NCI-H748 (cell line): ENCODE measurements around the gene USHBP1.

Source experiments
- DNase-seq: peaks from one replicate; lab custom pipeline; 2025; ENCODE audit not compliant: unreplicated experiment; lab: John Stamatoyannopoulos, UW

The USHBP1 gene

DNA sequence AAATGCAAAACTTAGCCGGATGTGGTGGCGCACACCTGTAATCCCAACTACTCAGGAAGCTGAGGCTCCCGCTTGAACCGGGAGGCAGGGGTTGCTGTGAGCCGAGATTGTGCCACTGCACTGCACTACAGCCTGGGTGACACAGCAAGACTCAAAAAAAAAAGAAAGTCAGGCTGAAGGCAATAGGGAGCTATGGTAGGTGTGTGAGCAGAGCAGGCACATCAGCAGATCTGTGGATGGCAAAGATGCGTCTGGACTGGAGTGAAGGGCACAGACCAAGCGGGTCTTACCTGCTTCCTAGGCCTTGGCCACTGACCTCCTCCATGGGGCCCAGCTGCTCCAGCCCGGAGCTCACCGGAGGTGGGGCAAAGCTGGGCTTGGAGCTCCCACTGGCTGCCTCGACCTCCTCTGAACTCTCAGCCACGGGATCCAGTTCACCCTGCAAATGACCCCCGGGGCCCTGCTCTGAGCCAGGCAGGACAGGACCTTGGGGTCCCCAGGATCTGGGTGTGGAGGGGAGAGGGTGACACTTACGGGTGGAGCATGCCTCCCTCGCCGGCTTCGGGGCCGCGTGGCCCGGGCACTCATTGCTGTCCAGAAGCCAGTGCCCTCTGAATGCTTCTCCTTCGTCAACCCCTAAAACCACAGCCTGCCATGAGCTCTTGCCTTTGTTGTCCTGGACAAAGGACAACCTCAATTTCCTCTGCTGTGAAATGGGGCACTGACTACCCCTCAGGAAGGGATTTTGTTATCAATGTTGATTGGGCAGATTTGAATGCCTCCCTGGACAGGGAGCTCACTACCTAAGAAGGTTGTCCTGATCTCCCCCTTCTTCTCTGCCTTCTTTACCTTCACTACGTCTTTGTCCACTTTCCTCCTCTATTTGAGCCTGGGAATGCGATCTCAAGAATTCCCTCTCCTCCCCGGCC is 569 bp downstream of the USHBP1 start:
- no peak for DNase-seq

DNA sequence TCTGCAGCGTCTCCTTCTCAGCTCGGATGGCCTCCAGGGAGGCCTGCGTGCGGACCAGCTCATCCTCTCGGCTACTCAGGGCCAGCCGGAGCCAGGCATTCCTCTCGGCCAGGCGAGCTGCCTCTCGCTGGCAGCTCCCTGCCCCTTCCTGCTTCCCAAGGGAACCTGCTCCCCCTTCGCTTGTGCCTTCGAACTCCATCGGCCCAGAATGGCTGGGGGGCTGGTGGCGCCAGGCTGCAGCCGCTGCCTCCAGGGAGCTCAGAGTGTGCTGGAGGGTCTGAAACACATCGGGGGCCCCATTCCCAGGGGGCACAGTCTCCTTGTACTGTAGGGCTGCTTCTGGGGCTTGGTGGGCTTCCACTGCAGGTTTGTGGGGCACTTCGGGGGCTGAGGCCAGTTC is 2.0 kb downstream of the USHBP1 start:
- no peak for DNase-seq

DNA sequence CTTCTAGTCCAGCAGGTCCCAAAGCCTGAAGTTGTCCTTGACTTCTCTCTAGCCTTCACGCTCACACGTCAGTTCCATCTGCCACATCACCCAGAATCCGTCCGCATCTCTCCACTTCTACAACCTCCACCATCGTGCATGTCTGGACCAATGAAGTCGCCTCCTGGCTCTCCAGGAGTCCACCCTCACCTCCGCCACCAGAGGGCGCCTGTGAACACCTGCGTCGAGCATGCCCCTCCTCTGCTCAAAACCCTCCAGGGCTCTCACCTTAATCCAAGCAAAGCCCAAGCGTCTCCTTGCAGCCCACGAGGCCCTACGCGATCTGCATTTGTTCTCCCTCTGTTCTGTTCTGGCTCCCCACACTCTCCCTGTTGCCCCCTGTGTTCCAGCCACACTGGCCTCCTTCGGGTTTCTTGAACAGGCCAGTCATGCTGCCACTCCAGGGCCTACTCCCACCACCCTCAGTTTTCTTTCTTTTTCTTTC is 3.7 kb downstream of the USHBP1 start:
- peak; percentile 81 for DNase-seq

DNA sequence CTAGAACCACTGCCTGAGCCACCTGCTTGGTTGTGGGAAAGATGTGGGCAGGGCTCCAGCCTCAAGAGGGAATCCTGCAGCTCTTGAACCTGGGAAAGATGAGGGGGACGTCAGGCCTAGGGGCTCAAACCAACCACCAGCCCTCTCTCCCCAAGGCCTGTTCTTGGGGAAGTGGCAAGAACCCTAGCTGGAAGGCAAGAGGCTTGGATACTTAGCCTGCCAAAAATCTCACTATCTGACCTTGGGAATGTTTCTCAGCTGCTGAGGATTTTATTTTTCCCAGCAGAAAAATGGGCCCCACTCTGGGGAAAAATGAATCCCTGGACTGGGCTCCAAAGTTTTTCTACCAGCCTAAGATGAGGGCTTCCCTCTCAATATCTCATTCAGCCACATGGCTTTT is 4.6 kb downstream of the USHBP1 start:
- no peak for DNase-seq

DNA sequence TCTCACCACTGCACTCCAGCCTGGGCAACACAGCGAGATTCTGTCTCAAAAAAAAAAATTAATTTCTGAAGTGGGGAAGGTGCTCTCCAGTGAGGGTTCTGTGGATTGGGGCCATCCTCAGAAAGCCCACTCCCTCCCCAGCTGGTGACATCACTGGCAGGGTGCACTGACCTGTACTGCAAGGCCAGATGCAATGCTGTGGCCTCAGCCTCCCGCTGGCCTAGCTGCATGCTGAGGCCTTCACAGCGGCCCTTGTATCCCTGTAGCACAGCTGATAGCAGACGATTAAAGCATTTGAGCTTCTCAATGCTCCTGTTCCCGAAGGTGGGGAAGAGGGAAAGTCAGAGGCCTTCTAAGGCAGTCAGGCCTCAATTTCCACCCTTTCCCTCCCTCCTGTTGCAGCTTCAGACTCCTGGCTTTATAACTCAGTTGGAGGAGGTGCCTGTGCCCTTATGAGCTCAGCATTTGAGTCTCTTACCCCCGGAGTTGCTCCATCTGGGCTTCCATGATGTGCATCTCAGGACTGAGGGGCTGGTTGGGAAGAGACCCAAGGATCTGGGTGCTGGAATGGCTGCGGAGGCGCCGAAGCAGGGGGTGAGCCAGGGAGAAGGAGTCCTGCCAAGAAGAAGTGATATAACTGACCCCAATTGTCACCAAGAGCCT is 5.3 kb downstream of the USHBP1 start:
- no peak for DNase-seq

DNA sequence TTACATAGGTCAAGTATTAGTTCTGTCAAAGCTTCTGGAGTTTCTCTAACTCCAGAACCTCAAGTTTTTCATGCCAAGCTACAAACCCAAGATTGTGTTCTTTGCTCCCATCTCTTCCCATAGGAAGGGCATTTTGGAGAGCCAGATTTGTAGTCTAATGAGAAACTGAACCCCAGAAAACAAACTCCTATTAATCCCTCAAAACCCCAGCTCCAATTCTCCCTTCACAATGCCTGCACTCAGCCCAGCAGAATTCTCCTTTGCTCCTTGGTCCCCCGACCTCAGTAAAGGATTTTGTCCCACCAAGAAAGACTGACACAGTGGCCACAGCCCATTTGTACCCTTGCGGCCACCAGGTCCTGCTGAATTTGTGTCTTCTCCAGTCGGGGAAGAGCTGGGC is 8.4 kb downstream of the USHBP1 start:
- DNase-seq = no peak

DNA sequence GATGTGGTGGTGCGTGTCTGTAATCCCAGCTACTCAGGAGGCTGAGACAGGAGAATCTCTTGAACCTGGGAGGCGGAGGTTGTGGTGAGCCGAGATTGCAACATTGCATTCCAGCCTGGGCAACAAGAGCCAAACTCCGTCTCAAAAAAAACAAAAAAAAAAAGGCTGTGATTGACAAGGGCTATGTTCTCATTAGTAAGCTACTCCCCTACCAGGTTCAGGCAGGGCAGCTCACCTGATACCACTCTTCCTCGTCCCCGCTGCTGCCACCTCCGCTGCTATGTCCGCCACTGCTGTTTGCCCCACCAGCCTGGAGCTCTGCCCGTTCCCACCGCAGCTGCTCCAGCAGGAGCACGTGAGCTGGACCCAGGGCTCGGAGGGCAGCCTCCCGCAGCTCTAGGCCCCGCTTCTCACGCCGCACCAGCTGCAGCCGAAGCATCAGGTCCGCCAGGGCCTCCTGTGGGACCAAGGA is 9.4 kb downstream of the USHBP1 start:
- peak; percentile 10 for DNase-seq

DNA sequence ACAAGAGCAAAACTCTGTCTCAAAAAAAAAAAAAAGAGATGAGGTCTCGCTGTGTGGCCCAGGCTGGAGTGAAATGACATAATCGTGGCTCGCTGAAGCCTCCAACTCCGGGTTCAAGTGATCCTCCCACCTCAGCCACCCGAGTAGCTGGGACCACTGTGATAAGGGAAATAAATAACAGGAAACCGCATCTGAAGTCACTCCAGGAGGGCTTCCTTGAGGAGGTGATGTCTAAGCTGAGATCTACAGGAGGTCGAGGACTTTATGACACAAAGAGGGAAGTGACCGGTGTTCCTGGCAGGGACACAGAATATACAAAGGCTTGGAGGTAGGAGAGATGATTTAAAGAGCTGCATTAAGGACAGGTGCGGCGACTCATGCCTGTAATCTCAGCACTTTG is 9.9 kb downstream of the USHBP1 start:
- no peak for DNase-seq

DNA sequence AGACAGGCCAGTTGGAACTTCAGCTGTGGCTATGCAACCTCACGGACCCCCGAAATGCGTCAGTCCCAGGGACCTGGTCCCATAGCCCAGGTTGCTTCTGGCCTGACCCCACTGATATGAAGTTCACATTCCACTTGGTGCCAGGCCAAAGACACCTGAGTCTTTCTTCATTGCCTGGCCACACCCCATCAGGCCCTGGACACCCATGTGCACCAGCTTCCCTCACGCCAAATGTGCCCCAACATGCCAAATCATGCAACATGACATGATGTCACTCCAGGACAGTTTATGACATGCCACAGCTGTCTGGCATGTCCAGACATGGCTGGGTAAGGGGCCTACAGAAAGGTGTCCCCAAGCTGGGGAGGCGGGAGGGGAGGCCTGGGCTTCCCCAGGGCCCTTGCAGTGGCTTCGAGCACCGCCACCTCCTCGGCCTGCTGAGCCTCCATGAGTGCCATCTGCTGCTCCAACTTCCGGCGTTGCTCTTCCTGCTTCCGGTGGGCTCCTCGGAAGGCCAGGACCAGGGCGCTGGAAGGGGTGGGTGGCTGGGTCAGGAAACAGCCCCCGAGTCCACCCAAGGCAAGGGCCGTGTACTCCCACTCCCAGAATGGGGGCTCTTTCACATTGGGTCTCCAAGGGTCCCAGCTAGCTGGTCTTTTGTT is 14.5 kb downstream of the USHBP1 start:
- no peak for DNase-seq

DNA sequence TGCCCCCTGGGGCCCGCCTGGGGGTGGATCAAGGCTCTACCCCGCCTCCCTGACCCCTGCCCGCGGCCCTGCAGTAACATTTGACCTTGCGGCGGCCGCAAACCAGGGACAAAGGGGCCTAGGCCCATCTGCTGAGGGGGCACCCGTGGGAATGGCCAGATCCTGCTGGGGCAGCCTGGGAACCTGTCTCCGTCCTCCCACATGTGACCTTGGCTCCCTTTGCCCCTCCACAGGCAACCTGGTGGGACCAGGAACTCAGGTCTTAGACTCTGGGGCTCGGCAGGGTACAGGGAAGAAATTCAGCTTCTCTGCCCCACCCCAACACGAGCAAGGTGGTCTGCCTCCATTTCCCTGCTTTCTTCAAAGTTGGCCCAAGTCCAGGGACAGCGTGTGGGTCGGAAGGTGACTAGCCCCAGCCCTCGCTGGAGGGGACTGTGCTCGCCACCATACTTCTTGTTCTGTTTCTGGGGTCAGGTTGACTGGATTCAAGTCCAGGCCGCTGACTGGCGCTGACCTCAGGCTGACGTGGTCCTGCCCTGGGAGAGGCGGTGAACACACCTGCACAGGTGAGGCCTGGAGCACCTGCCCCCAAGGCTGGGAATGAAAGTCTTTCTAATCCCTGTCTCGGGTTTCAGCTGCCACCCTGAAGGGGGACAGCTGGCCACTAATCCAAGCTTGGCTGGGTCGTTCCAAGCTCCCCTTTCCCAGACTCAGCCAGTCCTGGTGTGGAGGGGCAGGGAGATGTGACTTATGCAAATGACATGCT is 16.4 kb downstream of the USHBP1 start:
- DNase-seq = peak; percentile 19

DNA sequence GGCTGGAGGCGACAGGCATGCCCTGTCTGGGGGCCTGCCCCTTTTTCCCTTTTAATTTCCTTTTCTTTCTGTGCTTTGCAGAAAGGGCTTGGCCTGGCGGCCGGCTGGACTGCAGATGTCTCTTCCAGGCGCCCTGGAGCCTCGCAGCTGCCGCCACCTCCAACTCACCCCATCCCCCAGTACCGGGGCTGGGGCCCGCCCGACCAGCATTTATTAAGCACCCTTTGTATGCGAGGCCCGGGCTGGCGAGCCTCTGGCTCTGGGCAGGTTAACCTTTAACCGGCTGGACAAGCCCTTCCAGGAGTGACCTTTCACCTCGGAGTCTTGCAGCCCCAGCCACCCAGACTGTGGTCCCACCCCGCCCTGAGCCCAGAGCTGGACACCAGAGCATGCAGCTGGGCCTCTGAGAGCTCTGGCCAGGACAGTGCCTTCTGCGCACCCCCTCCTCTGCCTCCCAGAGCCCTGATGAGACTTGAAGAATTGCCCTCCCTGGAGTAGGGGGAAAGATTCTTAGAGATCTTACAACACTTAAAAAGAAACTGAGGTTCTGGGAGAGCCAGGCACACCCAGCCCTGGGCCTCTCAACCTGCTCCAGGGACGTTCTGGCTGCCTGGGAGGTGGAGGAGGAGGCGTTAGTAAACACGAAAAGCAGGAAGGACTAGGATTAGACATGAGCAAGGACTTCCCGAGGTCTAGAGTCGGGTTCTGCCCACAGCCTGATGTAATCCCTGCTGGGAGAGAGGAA is 17.7 kb downstream of the USHBP1 start:
- DNase-seq = peak; percentile 59

DNA sequence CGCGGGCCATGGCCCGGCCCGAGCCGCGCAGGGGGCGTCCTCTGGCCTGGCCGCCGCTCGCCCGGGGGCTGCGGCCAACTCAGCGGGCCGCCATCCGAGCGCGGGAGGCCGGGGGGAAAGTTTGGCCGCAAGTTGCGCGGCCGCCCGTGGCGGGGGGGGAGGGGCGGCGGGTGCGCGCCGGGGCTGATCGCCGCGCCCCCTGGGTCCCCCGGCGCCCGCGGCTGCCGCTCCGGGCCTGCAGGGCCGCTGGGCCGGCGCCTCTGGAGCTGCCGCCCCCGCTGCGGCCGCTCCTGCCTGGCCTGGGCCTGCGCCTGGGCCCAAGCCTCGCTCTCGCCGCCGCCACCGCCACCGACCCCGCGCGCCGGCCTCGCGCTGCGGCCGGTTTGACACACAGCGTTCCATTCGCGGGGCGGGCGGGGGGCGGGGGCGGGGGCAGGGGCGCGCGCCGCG is 19.0 kb downstream of the USHBP1 start, which contains the start of gene NR2F6:
TSS of gene NR2F6 (minus strand) at position 385 of the 450 bp plus-strand sequence. CDS start 699 bp downstream, outside the sequence.
- no peak for DNase-seq

DNA sequence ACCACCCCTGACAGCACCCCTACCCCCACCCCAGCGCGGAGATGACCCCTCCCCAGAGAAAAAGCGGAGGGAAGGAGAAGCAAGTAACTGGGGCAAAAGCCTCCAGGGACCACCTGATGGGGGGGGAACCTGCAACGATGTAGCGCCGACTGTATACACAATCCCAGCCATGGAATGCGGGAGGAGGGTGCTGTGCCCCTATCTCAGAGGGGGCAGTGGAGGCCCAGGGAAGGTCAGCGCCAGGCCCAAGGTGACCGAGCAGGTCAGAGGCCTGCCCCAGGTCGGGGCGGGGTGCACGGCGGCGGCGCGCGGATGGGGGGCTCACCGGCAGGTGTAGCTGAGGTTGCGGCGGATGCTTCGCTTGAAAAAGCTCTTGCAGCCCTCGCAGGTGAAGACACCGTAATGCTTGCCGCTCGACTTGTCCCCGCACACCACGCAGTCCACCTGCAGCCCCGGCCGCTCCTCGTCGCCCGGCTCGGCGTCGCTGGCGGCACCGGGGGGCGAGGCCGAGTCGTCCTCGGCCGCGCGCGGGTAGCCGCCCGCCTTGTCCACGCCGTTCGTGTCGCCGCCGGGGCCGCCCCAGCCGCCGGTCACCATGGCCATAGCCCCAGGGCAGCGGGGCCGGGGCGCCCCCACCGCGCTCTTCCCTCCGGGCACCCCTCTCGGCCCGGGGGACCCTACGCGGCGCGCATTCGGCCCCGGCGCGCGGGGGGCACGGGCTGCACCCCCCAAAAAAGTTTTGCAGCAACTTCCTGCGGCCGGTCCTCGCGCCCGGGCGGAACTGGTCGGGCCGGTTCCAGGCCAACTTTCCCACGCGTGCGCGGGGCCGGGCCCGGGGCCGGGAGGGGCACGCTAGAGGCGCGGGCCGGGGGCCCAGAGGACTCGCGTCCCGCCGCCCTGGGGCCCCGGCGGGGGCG is 19.7 kb downstream of the USHBP1 start:
- DNase-seq = peak; percentile 13

DNA sequence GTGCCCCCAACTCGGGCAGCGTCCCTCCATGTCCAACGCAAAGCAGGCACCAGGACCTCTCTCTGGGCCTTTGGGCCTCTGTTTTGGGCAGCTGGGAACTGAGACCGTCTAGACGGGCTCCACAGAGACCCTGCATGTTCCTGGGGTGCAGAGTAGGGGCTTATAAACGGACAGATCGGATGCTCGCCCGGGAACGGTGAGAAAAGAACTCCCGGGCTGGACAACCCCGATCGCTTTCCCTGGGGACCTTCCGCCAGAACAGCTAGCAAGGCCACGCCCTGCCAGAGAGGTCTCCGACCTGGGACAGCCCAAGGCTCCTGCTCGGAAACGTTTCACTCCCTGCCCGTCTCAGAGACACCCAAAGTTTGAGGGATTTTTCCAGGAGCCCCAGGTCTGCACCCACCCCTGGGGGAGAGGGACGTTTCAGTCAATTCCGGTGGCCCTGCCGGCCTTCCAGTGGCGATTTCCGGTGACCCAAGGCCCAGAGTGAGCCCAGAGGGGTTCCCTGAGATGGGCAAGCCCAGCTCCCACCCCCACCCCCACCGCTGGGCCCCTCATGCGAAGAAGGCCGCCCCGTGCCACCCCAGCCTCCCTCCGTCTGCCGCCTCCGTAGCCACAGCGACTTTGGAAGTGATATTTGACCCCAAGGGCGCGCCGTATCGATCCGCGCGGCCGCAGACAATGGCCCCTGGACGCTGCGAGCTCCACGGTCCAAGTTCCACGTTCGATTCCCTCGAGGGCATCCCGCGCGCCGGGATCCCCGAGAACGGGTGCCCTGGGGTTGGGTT is 20.5 kb downstream of the USHBP1 start:
- DNase-seq = peak; percentile 21

DNA sequence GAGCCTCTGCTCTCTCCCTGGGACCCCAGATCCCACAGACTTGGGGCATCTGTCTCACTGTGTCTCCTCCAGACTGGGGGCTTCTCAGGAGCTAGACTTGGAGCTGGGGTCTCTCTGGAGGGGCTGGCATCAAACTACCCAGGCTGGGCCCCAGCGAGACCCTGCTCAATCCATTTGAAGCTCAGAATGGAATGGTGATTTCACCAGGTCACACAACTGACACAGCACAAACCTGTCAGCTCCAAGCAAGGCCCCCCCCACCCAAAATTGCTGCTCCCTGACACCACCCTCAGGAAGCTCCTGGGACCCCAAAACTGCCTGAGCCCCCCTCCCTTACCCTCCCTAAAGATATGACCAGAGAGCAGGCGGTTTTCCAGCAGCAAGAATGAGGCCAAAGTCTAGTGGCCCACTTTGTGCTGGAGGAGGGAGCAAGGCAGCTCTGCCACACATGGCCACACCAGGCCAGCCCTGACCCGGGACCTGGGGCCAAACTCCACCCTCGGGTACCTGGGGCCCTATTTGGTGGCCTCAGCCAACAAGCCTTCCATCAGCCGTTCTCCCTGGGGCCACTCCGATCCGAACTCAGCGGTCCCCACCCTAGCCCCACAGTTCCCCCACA is 21.2 kb downstream of the USHBP1 start:
- DNase-seq = no peak

DNA sequence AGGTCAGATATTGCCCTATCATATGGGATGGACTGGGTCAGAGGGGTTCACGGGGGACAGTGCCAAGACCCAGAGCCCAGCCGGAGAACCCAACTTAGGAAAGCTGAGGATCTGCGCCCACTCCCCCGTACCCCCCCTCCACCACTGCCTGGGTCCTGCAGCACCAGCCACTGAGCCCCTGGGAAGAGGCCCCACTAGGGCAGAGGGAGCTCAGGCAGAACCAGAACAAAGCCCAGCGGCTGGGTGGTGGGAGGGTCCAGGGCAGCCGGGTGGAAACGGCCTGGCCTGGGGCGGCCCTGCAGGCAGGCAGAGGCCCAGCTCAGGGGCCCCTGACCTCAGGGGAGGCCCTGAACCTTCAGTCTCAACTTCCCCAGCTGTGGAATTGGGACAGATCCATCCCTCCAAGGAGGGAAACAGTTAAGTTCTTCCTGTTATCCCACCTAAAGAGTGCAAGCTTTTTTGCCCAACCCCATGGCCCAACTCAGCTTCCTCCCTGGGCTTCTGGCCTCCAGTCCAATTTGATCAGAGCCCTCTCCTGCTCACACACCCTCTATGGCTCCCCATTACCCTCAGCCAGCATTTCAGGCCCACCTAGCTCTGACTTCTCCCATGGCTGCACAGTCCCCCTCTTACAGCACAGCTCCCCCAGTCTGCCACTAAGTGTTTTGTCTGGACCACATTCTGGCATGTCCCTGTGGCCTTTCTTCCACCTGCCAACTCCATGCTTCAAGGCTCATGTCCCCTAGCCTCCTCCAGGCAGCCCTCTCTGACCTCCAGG is 21.9 kb downstream of the USHBP1 start:
- no peak for DNase-seq
